GM12878 (cell line): ENCODE measurements around the gene TPRN. TPM values are rescaled to one million over a fixed set of nuclear protein-coding genes. Genes with fewer than 3 reads are reported as not detected.

Experiments used
- ATAC-seq: fragments of 200-7000 bp; cut with Tn5 transposase; 3 replicates; pipeline ENCODE4 v1.9.1; 2020; ENCODE audit warnings: mild to moderate bottlenecking, moderate library complexity
- BruUV-seq: library from RNA; stranded (reverse); fragments of 400-500 nt; replicated peaks from 2 replicates; lab custom pipeline; 2021; lab: Mats Ljungman, UMichigan
- CTCF ChIA-PET: fragments of 300-600 bp; sonication (Branson Sonifier 250); formaldehyde crosslinking; extraction: SDS; loops from one replicate; lab custom pipeline; 2021; ENCODE audit warnings: inconsistent platforms; lab: Yijun Ruan, JAX
- POLR2A ChIA-PET: fragments of 350-600 bp; formaldehyde crosslinking; extraction: SDS; loops from one replicate; lab custom pipeline; 2021; ENCODE audit warnings: inconsistent platforms; lab: Charles Lee
- RAD21 ChIA-PET: fragments of 300-600 bp; sonication (Branson Sonifier 250); formaldehyde crosslinking; loops from one replicate; lab custom pipeline; 2023; ENCODE audit warnings: antibody characterized with exemption; ENCODE audit not compliant: unreplicated experiment; lab: Charles Lee
- SMC1A ChIA-PET: fragments of 300-600 bp; sonication (Branson Sonifier 250); formaldehyde crosslinking; loops from one replicate; lab custom pipeline; 2023; ENCODE audit not compliant: unreplicated experiment, uncharacterized antibody; lab: Charles Lee
- DNase-seq: peaks from one replicate; pipeline ENCODE4 v3.0.0-alpha.2; 2011; ENCODE audit warnings: low read depth, low spot score
- FAIRE-seq: peaks from 3 replicates; lab custom pipeline; 2011; peaks lifted over from hg19 to GRCh38; lab: Jason Lieb, UNC
- H2AFZ ChIP-seq: 2 replicates; pipeline ENCODE4 v1.6.0; 2011; ENCODE audit warnings: low read depth, low read length, control low read depth; ENCODE audit not compliant: control insufficient read depth
- H3K27ac ChIP-seq: 2 replicates; pipeline ENCODE4 v1.5.1; 2011; ENCODE audit warnings: control low read depth; ENCODE audit not compliant: control insufficient read depth, insufficient read depth
- H3K27me3 ChIP-seq, 2 experiments: replicated peaks in 1 of 2; 2 replicates each; pipeline versions ENCODE4 v1.6.0 to v1.6.1; 2011; ENCODE audit warnings: low read length in 1 of 2; ENCODE audit not compliant: control insufficient read depth in 2 of 2, insufficient read depth in 2 of 2
- H3K36me3 ChIP-seq, 2 experiments: 2 replicates each; pipeline ENCODE4 v1.5.1; 2011; ENCODE audit warnings: low read length in 1 of 2; ENCODE audit not compliant: control insufficient read depth in 2 of 2, insufficient read depth in 2 of 2
- H3K4me1 ChIP-seq: 2 replicates; pipeline ENCODE4 v1.6.1; 2011; ENCODE audit warnings: mild to moderate bottlenecking, low read length, moderate library complexity, mixed read lengths; ENCODE audit not compliant: control insufficient read depth, insufficient read depth
- H3K4me2 ChIP-seq: 2 replicates; pipeline ENCODE4 v1.6.0; 2011; ENCODE audit warnings: control low read depth; ENCODE audit not compliant: control insufficient read depth, insufficient read depth
- H3K4me3 ChIP-seq: fragments of 200-600 bp; sonication (generic); 2 replicates; pipeline ENCODE4 v1.5.1; 2016
- H3K79me2 ChIP-seq: 2 replicates; pipeline ENCODE4 v1.6.0; 2011; ENCODE audit warnings: low read length; ENCODE audit not compliant: control insufficient read depth, insufficient read depth
- H3K9ac ChIP-seq: 2 replicates; pipeline ENCODE4 v1.8.0; 2011; ENCODE audit warnings: low read length, control low read depth, mixed read lengths; ENCODE audit not compliant: control insufficient read depth, insufficient read depth
- H3K9me3 ChIP-seq: replicated peaks from 3 replicates; pipeline ENCODE4 v1.5.1; 2011; ENCODE audit warnings: mild to moderate bottlenecking, low read length; ENCODE audit not compliant: control insufficient read depth, insufficient read depth
- H4K20me1 ChIP-seq: 2 replicates; pipeline ENCODE4 v1.6.0; 2011; ENCODE audit not compliant: control insufficient read depth, insufficient read depth
- CEBPB ChIP-seq, 2 experiments: fragments of 150-350 bp in 1 of 2; IDR thresholded peaks; 2 replicates each; pipeline ENCODE4 v1.6.1; 2012 to 2014; ENCODE audit warnings: low read depth in 2 of 2, low read length in 2 of 2, borderline replicate concordance in 1 of 2, inconsistent platforms in 1 of 2
- DPF2 ChIP-seq: fragments of 450-650 bp; IDR thresholded peaks from 2 replicates; pipeline ENCODE4 v1.6.1; 2017; ENCODE audit warnings: mild to moderate bottlenecking
- EGR1 ChIP-seq, 2 experiments: IDR thresholded peaks; 1 replicate in 1 of 2; 2 replicates in 1 of 2; pipeline ENCODE4 v1.6.1; 2011 to 2012; ENCODE audit warnings: low read depth in 2 of 2, low read length in 2 of 2, borderline replicate concordance in 1 of 2, mild to moderate bottlenecking in 1 of 2, moderate library complexity in 1 of 2
- EP300 ChIP-seq, 2 experiments: fragments of 150-350 bp in 1 of 2; IDR thresholded peaks; 2 replicates each; pipeline ENCODE4 v1.6.1; 2011 to 2012; ENCODE audit warnings: low read depth in 2 of 2, low read length in 2 of 2, borderline replicate concordance in 1 of 2, improper control_type of control experiment in 1 of 2, inconsistent platforms in 1 of 2; ENCODE audit not compliant: control insufficient read depth in 1 of 2
- IKZF1 ChIP-seq: fragments of 450-650 bp; conservative IDR thresholded peaks from 2 replicates; pipeline ENCODE4 v1.6.1; 2017; ENCODE audit warnings: antibody characterized with exemption, mild to moderate bottlenecking
- LARP7 ChIP-seq: fragments of 450-650 bp; IDR thresholded peaks from 2 replicates; pipeline ENCODE4 v1.6.1; 2017; ENCODE audit warnings: mild to moderate bottlenecking
- MEF2A ChIP-seq: IDR thresholded peaks from 2 replicates; pipeline ENCODE4 v1.6.1; 2011; ENCODE audit warnings: low read depth, mild to moderate bottlenecking, low read length, moderate library complexity; ENCODE audit not compliant: insufficient read depth
- MYB ChIP-seq: fragments of 150-350 bp; IDR thresholded peaks from 2 replicates; pipeline ENCODE4 v1.6.1; 2014; ENCODE audit warnings: mild to moderate bottlenecking, low read depth, low read length, borderline replicate concordance
- NKRF ChIP-seq: fragments of 450-650 bp; conservative IDR thresholded peaks from 2 replicates; pipeline ENCODE4 v1.6.1; 2017; ENCODE audit warnings: mild to moderate bottlenecking, moderate library complexity
- NR2F1 ChIP-seq: fragments of 450-650 bp; conservative IDR thresholded peaks from 2 replicates; pipeline ENCODE4 v1.6.1; 2017; ENCODE audit warnings: mild to moderate bottlenecking
- NRF1 ChIP-seq: conservative IDR thresholded peaks from 2 replicates; pipeline ENCODE4 v1.6.1; 2011; ENCODE audit warnings: mild to moderate bottlenecking, low read depth, low read length, improper control_type of control experiment
- PKNOX1 ChIP-seq: fragments of 450-650 bp; IDR thresholded peaks from 2 replicates; pipeline ENCODE4 v1.6.1; 2016; ENCODE audit warnings: mild to moderate bottlenecking
- POU2F2 ChIP-seq: IDR thresholded peaks from 3 replicates; pipeline ENCODE4 v1.6.1; 2011; ENCODE audit warnings: low read depth, mild to moderate bottlenecking, low read length, borderline replicate concordance
- SIX5 ChIP-seq: IDR thresholded peaks from 2 replicates; pipeline ENCODE4 v1.6.1; 2011; ENCODE audit warnings: mild to moderate bottlenecking, low read depth, low read length, moderate library complexity; ENCODE audit not compliant: severe bottlenecking
- SUPT20H ChIP-seq: IDR thresholded peaks from 2 replicates; pipeline ENCODE4 v1.6.1; 2011; ENCODE audit warnings: low read depth, mild to moderate bottlenecking, low read length, moderate library complexity, borderline replicate concordance; ENCODE audit not compliant: control insufficient read depth
- TCF12 ChIP-seq: IDR thresholded peaks from 2 replicates; pipeline ENCODE4 v1.6.1; 2011; ENCODE audit warnings: low read depth, mild to moderate bottlenecking, low read length
- TCF3 ChIP-seq: IDR thresholded peaks from 2 replicates; pipeline ENCODE4 v1.6.1; 2012; ENCODE audit warnings: low read depth, mild to moderate bottlenecking, low read length, borderline replicate concordance; ENCODE audit not compliant: insufficient read depth
- YY1 ChIP-seq: IDR thresholded peaks from 2 replicates; pipeline ENCODE4 v1.6.1; 2011; ENCODE audit warnings: low read depth, mild to moderate bottlenecking, low read length
- ZSCAN29 ChIP-seq: fragments of 450-650 bp; IDR thresholded peaks from 2 replicates; pipeline ENCODE4 v1.6.1; 2017; ENCODE audit warnings: mild to moderate bottlenecking, moderate library complexity
- WGBS: methylation state at CpG from one replicate; pipeline ENCODE4 v1.1.6; 2016; ENCODE audit warnings: low lambda C conversion rate; ENCODE audit not compliant: insufficient replicate concordance, insufficient coverage; ENCODE audit errors: missing lambda C conversion rate; 5-methylcytosine and 5-hydroxymethylcytosine counted together
- in situ Hi-C: fragments of 300-500 bp; cut with MboI; formaldehyde crosslinking; loops from 9 replicates; pipeline ENCODE4 v1.14.3; 2018; ENCODE audit warnings: mixed read lengths
- intact Hi-C: fragments of 100-400 bp; cut with micrococcal nuclease; formaldehyde crosslinking; loops from one replicate; pipeline ENCODE4 v1.14.2; 2022; ENCODE audit not compliant: unreplicated experiment
- polyA plus RNA-seq, 11 experiments: library from polyadenylated mRNA; depleted of rRNA in 4 of 11; unstranded in 6 of 11; stranded (reverse) in 5 of 11; fragments of >200 nt; fragmentation: Nextera tagmentation in 4 of 11; fragmentation: Illumina TruSeq in 1 of 11; extraction: Ambion mirVana in 4 of 11; extraction: Trizol in 1 of 11; gene quantifications; 1 replicate in 1 of 11; 2 replicates in 10 of 11; pipeline versions ENCODE4 v1.2.1 to v1.2.3, GENCODE V29; 2011 to 2016; ENCODE audit warnings: inconsistent platforms in 2 of 11, missing spikeins in 2 of 11, low read depth in 1 of 11
- total RNA-seq, 4 experiments: library from RNA; depleted of rRNA in 3 of 4; stranded (reverse); fragments of >200 nt in 3 of 4; fragmentation: Illumina TruSeq in 1 of 4; extraction: Trizol in 1 of 4; gene quantifications; 2 replicates each; pipeline versions ENCODE4 v1.2.1 to v1.2.3, GENCODE V29; 2013 to 2021

The TPRN gene
- total and polyA plus RNA-seq, 10 of the 15 experiments (the other 5 are each of a cell fraction or from before 2014, with no cell fraction given), result 0.18 to 19.5 (median 3.1) TPM

GRCh38 chr9:137168904-137169856 is 31.4 kb downstream of the TPRN start:
- H3K9ac ChIP-seq, result no peak overlapping the region
- ATAC-seq, result peak; percentile 79
- no peak overlapping the region for H3K27ac ChIP-seq
- intact Hi-C loops (no loop called here), in situ Hi-C loops (no loop called here)
- 3% methylated on average over 66 of the region's 124 CpGs for WGBS
- H3K79me2 ChIP-seq, result no peaks in the 10 kb centered on the region
- no peaks in the 10 kb centered on the region for H4K20me1 ChIP-seq
- peaks cover 0 to 8% of the 10 kb centered on the region in 2 experiments; a peak in 3 of 4 replicates for H3K27me3 ChIP-seq
- peaks cover 8% of the 10 kb centered on the region; the same call in 1 of the 2 replicates for H3K4me1 ChIP-seq
- peak overlapping the region; percentile 53; the same call in 1 of the 2 replicates for H3K4me3 ChIP-seq
- H3K4me2 ChIP-seq, result peak overlapping the region; percentile 82
- BruUV-seq, result no TSS peak
- no peak for FAIRE-seq
- peak overlapping the region; percentile 60 for H2AFZ ChIP-seq
- DNase-seq, result no peak
- H3K36me3 ChIP-seq, result no peaks in the 10 kb centered on the region
- H3K9me3 ChIP-seq, result no peaks in the 10 kb centered on the region
- ChIA-PET POLR2A (interaction anchor here (0.5 to 4.4 kb wide), 10 partner anchors 11 to 82 kb away, joined by 3 to 37 read pairs (median 6); partner anchors contain the start of genes ANAPC2, MAN1B1 and SSNA1), SMC1A (interaction anchor here (2.7 kb wide), 1 partner anchor 19 kb away, joined by 8 read pairs; no protein-coding TSS in a partner anchor), RAD21 (interaction anchor here (0.8 to 4.3 kb wide), 3 partner anchors 19 to 73 kb away, joined by 3 to 25 read pairs (median 3); no protein-coding TSS in a partner anchor), CTCF (interaction anchor here (1.1 to 1.4 kb wide), 2 partner anchors 38 to 58 kb away, joined by 3 to 5 read pairs; partner anchors contain the start of gene RNF224)
- no peak for TF ChIP-seq MYB
- no peak for TF ChIP-seq SUPT20H
- no peak for TF ChIP-seq MEF2A
- TF ChIP-seq TCF12, result 0 out of 2 replicates have a peak, but pooled peaks have one; percentile 5
- peak; percentile 33; the same call in 1 of the 2 replicates for TF ChIP-seq NRF1
- TF ChIP-seq DPF2, result peak; percentile 55
- TF ChIP-seq POU2F2, result no peak
- TF ChIP-seq ZSCAN29, result no peak
- peak; percentile 79; the same call in 1 of the 2 replicates for TF ChIP-seq LARP7
- TF ChIP-seq YY1, result no peak
- TF ChIP-seq EGR1 (IDR thresholded peaks at IDR 0.05; ENCODE audit: borderline replicate concordance in 1 of 2, low read depth in 2 of 2, low read length in 2 of 2), result no peak
- no peak for TF ChIP-seq CEBPB (IDR thresholded peaks at IDR 0.05; ENCODE audit: borderline replicate concordance in 1 of 2, low read depth in 2 of 2, low read length in 2 of 2)
- TF ChIP-seq TCF3, result peak; percentile 51; the same call in 1 of the 2 replicates
- TF ChIP-seq NR2F1, result peak; percentile 27; the same call in 1 of the 2 replicates
- TF ChIP-seq EP300 (IDR thresholded peaks at IDR 0.05; ENCODE audit: borderline replicate concordance in 1 of 2, control insufficient read depth in 1 of 2, low read depth in 2 of 2, low read length in 2 of 2), result no peak
- no peak for TF ChIP-seq SIX5
- TF ChIP-seq NKRF, result peak; percentile 25
- no peak for TF ChIP-seq PKNOX1
- peak; percentile 57 for TF ChIP-seq IKZF1
